HAP-1 (cell line): ENCODE measurements around the gene LYST.
A peak's percentile ranks its signal among the peaks of the same experiment; 100 is the strongest.
"Not testable (repeated sequence)": the region's sequence is repeated elsewhere in the genome, so short reads cannot be mapped to it uniquely, and the experiment has no call there.

Experiments used
- DNase-seq, 2 experiments: peaks; one replicate each; pipeline ENCODE4 v3.0.0-alpha.2; 2016 to 2020; ENCODE audit warnings: low spot score in 2 of 2
- H3K27me3 ChIP-seq: fragments of 250-450 bp; sonication (Bioruptor Pico); 2 replicates; pipeline ENCODE4 v1.5.1; 2020; ENCODE audit warnings: low read depth, mild to moderate bottlenecking, moderate library complexity
- H3K36me3 ChIP-seq: fragments of 250-450 bp; sonication (Bioruptor Pico); replicated peaks from 2 replicates; pipeline ENCODE4 v1.5.1; 2020; ENCODE audit warnings: mild to moderate bottlenecking
- H3K4me1 ChIP-seq: fragments of 250-450 bp; sonication (Bioruptor Pico); 2 replicates; pipeline ENCODE4 v1.5.1; 2020; ENCODE audit warnings: mild to moderate bottlenecking
- H3K4me3 ChIP-seq: fragments of 250-450 bp; sonication (Bioruptor Pico); 2 replicates; pipeline ENCODE4 v1.5.1; 2020; ENCODE audit warnings: mild to moderate bottlenecking, moderate library complexity
- H3K9me3 ChIP-seq: fragments of 250-450 bp; sonication (Bioruptor Pico); 2 replicates; pipeline ENCODE4 v1.5.1; 2020; ENCODE audit warnings: mild to moderate bottlenecking, moderate library complexity
- in situ Hi-C: fragments of 300-500 bp; cut with MboI; formaldehyde crosslinking; loops from 3 replicates; pipeline ENCODE4 v1.14.3; 2020; ENCODE audit warnings: low sequenced_read_pairs, inconsistent platforms, mixed read lengths

The LYST gene

GRCh38 chr1:235861857-235862256, 4.8 kb downstream of the LYST start:
- H3K4me1 ChIP-seq: peaks cover 5% of the 10 kb centered on the region
- H3K4me3 ChIP-seq: no peak overlapping the region
- no peaks in the 10 kb centered on the region for H3K9me3 ChIP-seq
- DNase-seq: no peak
- H3K36me3 ChIP-seq: no peaks in the 10 kb centered on the region
- no peaks in the 10 kb centered on the region for H3K27me3 ChIP-seq
- in situ Hi-C loops: no loop called here

- Histone ChIP-seq H3K9me3 (no peaks in the 10 kb centered on the region), H3K4me1 (peaks cover 5% of the 10 kb centered on the region), H3K27me3 (no peaks in the 10 kb centered on the region), H3K36me3 (no peaks in the 10 kb centered on the region), H3K4me3 (no peak overlapping the region)
- in situ Hi-C loops: no loop called here
- no peak for DNase-seq
These were observed 5.9 kb downstream of the LYST start for GRCh38 chr1:235860829-235861228.

GRCh38 chr1:235859789-235860188, 6.9 kb downstream of the LYST start:
- no peaks in the 10 kb centered on the region for H3K36me3 ChIP-seq
- no peak overlapping the region for H3K4me3 ChIP-seq
- H3K4me1 ChIP-seq: no peaks in the 10 kb centered on the region
- H3K27me3 ChIP-seq: no peaks in the 10 kb centered on the region
- DNase-seq: no peak
- no peaks in the 10 kb centered on the region for H3K9me3 ChIP-seq
- in situ Hi-C loops: no loop called here

DNA sequence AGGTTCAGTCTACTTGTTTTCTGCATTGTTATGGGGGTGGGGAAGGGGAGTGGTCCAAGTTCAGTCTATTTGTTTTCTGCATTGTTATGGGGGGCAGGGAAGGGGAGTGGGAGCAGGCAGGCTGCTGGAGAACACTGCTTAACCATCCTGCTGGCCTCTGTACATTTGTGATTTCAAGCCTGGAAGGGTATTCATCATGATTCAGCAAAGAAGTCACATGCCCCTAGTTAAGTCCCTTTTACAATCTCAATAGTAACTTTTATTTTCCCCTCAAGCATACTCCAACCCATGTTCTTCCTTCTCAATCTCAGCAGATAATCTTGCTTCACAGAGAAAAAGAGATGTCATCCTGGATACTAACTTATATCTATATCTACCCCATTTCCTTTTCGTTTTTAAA, 7.9 kb downstream of the LYST start:
- Histone ChIP-seq H3K36me3 (no peaks in the 10 kb centered on the region), H3K4me1 (no peaks in the 10 kb centered on the region)
- in situ Hi-C loops: no loop called here

GRCh38 chr1:235857756-235858155, 8.9 kb downstream of the LYST start:
- DNase-seq: no peak
- H3K4me3 ChIP-seq: no peak overlapping the region
- H3K36me3 ChIP-seq: no peaks in the 10 kb centered on the region
- H3K4me1 ChIP-seq: no peaks in the 10 kb centered on the region
- H3K9me3 ChIP-seq: no peaks in the 10 kb centered on the region
- no peaks in the 10 kb centered on the region for H3K27me3 ChIP-seq
- in situ Hi-C loops: no loop called here

More for the DNA sequence above, 7.9 kb downstream of the LYST start:
- H3K9me3 ChIP-seq: no peaks in the 10 kb centered on the region
- no peaks in the 10 kb centered on the region for H3K27me3 ChIP-seq
- no peak overlapping the region for H3K4me3 ChIP-seq
- DNase-seq: no peak

- no peaks in the 10 kb centered on the region for H3K4me1 ChIP-seq
- DNase-seq: no peak
- H3K9me3 ChIP-seq: no peaks in the 10 kb centered on the region
- H3K27me3 ChIP-seq: no peaks in the 10 kb centered on the region
- H3K36me3 ChIP-seq: no peaks in the 10 kb centered on the region
- in situ Hi-C loops: no loop called here
- no peak overlapping the region for H3K4me3 ChIP-seq
These were observed 10.8 kb downstream of the LYST start for GRCh38 chr1:235855811-235856429.

- Histone ChIP-seq H3K36me3 (no peaks in the 10 kb centered on the region), H3K4me1 (no peaks in the 10 kb centered on the region), H3K9me3 (no peaks in the 10 kb centered on the region), H3K4me3 (no peak overlapping the region), H3K27me3 (no peaks in the 10 kb centered on the region)
- DNase-seq: no peak
- in situ Hi-C loops: no loop called here
These were observed 12.4 kb downstream of the LYST start for GRCh38 chr1:235854347-235854746.

- in situ Hi-C loops: no loop called here
- Histone ChIP-seq H3K9me3 (no peaks in the 10 kb centered on the region), H3K4me1 (no peaks in the 10 kb centered on the region), H3K36me3 (no peaks in the 10 kb centered on the region), H3K4me3 (no peak overlapping the region), H3K27me3 (no peaks in the 10 kb centered on the region)
- DNase-seq: no peak
These were observed 13.1 kb downstream of the LYST start for GRCh38 chr1:235853653-235854052.

GRCh38 chr1:235852887-235853286, 13.8 kb downstream of the LYST start:
- in situ Hi-C loops: no loop called here
- Histone ChIP-seq H3K9me3 (no peaks in the 10 kb centered on the region), H3K27me3 (no peaks in the 10 kb centered on the region), H3K4me1 (no peaks in the 10 kb centered on the region), H3K36me3 (no peaks in the 10 kb centered on the region), H3K4me3 (no peak overlapping the region)
- no peak for DNase-seq

GRCh38 chr1:235851939-235852338, 14.8 kb downstream of the LYST start:
- in situ Hi-C loops: no loop called here
- Histone ChIP-seq H3K36me3 (no peaks in the 10 kb centered on the region), H3K4me1 (no peaks in the 10 kb centered on the region), H3K27me3 (no peaks in the 10 kb centered on the region), H3K9me3 (no peaks in the 10 kb centered on the region), H3K4me3 (no peak overlapping the region)
- DNase-seq: no peak

- in situ Hi-C loops, H3K36me3 ChIP-seq: not testable (repeated sequence)
These were observed 18.5 kb downstream of the LYST start for GRCh38 chr1:235848251-235848650.

DNA sequence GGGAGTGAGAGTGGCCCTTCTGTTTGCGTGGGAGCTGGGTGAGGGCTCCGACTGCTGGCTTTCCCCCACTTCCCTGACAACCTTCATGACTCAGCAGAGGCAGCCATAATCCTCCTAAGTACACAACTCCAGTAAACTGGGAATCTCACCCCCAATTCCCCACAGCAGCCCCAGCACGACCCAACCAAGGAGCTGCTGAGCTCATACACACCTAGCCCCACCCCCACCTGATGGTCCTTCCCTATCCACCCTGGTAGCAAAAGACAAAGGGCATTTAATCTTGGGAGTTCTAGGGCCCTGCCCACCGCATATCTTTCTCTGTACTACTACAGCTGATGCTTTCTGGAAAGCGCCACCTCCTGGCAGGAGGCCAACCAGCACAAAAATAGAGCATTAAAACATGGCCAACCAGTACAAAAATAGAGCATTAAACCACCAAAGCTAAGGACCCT, 21.0 kb downstream of the LYST start:
- H3K4me3 ChIP-seq, H3K27me3 ChIP-seq, in situ Hi-C loops, H3K36me3 ChIP-seq, H3K9me3 ChIP-seq, H3K4me1 ChIP-seq: not testable (repeated sequence)
- peak in 1 of 2 experiments; percentile 39 for DNase-seq

More at GRCh38 chr1:235848251-235848650, 18.5 kb downstream of the LYST start:
- H3K27me3 ChIP-seq, H3K4me3 ChIP-seq, H3K4me1 ChIP-seq, DNase-seq, H3K9me3 ChIP-seq: not testable (repeated sequence)

DNA sequence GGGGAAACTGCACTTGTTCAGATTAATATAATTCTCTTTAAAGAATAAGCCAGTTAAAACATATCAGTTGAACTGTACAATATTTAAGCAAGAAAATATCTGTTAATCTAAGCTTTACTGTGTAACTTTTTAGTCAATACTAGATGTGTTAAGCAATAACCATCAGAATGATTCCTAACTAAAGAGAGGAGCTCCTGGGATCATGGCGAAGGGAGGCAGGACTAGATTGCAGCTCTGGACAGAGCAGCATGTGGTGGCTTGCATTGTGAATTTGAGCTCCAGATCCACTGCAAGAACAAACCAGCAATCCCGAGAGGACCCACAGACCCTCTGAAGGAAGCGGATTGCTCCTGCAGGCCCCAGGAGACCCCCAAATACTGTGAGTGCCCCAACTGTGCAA, 21.9 kb downstream of the LYST start:
- no peaks in the 10 kb centered on the region for H3K36me3 ChIP-seq
- no peaks in the 10 kb centered on the region for H3K27me3 ChIP-seq
- in situ Hi-C loops: no loop called here
- H3K4me3 ChIP-seq: no peak overlapping the region
- H3K9me3 ChIP-seq: no peaks in the 10 kb centered on the region
- H3K4me1 ChIP-seq: no peaks in the 10 kb centered on the region; the same call in 1 of the 2 replicates
- DNase-seq: no peak

DNA sequence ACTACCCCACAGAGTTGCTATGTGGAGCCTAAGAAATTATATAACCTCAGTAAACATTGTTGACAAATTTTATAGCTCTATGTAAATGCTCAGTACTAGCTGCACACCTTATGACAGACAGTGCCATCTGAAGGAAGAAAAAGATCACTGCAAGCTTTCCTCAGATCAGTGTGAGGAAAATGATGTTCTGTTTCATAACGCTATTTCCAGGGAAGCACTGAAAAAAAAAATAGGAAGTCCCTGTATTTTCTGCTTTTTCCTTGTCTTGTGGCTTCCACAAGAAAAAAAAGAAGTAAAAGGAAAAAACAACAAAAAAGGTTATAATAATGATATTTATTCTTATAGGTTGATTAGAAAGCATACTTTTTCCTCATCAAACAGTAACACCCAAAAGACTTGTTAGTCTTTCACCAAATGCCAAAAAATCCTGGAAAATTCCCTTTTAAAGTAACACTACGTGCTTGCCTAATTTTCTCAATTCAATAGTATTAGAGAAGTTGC, 23.2 kb downstream of the LYST start:
- in situ Hi-C loops: no loop called here
- DNase-seq: peak in 1 of 2 experiments; percentile 62
- H3K4me3 ChIP-seq: no peak overlapping the region
- H3K9me3 ChIP-seq: no peaks in the 10 kb centered on the region
- H3K36me3 ChIP-seq: no peaks in the 10 kb centered on the region
- H3K4me1 ChIP-seq: no peaks in the 10 kb centered on the region; the same call in 1 of the 2 replicates
- no peaks in the 10 kb centered on the region for H3K27me3 ChIP-seq
